ENCODE data around the gene EGFLAM.

Gene EGFLAM

DNA sequence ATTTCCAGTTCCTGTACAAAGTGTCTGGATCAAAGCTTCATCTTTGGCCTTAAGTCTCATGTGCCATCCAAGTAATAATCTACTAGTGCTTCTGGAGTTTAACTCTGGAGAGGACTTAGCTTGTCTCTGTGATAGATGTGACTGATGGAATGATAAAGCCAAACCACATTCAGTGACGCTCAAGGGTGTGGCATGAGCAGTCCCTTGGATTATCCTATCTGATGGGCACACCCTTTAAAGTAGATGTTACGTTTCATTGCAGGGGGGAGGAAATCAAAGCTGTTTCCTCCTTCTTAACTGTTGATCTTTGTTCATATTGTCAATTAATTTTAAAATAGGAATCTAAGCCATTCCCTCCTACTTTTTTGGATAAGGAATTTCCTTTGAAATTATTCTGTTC lies 8.5 kb upstream of the EGFLAM start:
- H3K4me1 ChIP-seq (ENCODE audit: insufficient read depth, low read length, severe bottlenecking), result no peaks in the 10 kb centered on the region
- no peaks in the 10 kb centered on the region for H3K79me2 ChIP-seq (ENCODE audit: insufficient read depth, low read length)
- H3K36me3 ChIP-seq (ENCODE audit: insufficient read depth, low read length), result no peaks in the 10 kb centered on the region
- no peaks in the 10 kb centered on the region for H3F3A ChIP-seq (ENCODE audit: insufficient read depth, low read length)
- H4K20me1 ChIP-seq (ENCODE audit: insufficient read depth, low read length), result no peaks in the 10 kb centered on the region
- H2AFZ ChIP-seq (ENCODE audit: low read length), result no peak overlapping the region
- H3K27me3 ChIP-seq (ENCODE audit: insufficient read depth, low read length), result no peaks in the 10 kb centered on the region
- H3K27ac ChIP-seq (ENCODE audit: low read depth, low read length, poor library complexity, severe bottlenecking), result no peak overlapping the region
- no peak overlapping the region for H3K4me3 ChIP-seq (ENCODE audit: low read depth, low read length, poor library complexity, severe bottlenecking)
- H3K9me3 ChIP-seq (ENCODE audit: low read length), result no peaks in the 10 kb centered on the region
- no peaks in the 10 kb centered on the region for H3K9me2 ChIP-seq (ENCODE audit: low read depth, low read length)
- no peak overlapping the region for H3K4me2 ChIP-seq (ENCODE audit: low read length)
- TF ChIP-seq EZH2 (IDR thresholded peaks at IDR 0.05; ENCODE audit: borderline replicate concordance, low read length), result no peak
- TF ChIP-seq, protein P1, sequence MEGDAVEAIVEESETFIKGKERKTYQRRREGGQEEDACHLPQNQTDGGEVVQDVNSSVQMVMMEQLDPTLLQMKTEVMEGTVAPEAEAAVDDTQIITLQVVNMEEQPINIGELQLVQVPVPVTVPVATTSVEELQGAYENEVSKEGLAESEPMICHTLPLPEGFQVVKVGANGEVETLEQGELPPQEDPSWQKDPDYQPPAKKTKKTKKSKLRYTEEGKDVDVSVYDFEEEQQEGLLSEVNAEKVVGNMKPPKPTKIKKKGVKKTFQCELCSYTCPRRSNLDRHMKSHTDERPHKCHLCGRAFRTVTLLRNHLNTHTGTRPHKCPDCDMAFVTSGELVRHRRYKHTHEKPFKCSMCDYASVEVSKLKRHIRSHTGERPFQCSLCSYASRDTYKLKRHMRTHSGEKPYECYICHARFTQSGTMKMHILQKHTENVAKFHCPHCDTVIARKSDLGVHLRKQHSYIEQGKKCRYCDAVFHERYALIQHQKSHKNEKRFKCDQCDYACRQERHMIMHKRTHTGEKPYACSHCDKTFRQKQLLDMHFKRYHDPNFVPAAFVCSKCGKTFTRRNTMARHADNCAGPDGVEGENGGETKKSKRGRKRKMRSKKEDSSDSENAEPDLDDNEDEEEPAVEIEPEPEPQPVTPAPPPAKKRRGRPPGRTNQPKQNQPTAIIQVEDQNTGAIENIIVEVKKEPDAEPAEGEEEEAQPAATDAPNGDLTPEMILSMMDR (IDR thresholded peaks at IDR 0.05; ENCODE audit: low read length), result no peak
- no peak overlapping the region for H3K9ac ChIP-seq (ENCODE audit: low read length)

DNA sequence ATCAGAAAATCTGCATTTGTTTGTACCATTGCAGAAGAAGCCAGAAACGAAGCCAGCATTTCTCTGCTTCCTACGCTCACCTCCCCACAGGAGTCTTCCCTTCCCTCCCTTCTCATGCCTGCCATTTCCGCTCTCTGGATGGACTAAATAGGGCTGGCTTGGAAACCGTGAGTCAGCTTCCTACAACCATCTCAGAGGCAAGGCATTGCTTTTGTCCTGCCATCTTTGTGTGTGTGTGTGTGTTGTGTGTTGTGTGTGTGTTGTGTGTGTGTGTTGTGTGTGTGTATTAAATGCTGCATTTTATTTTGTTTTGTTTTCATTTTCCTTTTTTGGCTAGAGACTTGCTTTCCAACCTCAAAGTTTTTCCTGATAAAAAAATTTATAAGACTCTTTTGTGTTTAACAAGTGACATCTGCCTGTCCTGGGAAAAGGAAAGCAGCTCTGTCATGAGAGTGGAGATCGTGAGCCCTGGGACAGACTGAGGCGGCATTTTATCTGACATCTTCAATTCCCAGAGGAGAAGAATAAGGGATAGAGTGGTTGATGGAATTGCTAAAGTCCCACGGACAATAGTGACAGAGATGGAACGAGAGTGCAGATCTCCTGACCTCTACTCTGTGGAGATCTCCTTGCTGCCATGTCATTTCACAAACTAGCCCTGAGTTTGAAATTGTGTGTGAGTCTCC lies 7.5 kb upstream of the EGFLAM start:
- H3K79me2 ChIP-seq (ENCODE audit: insufficient read depth, low read length), result no peaks in the 10 kb centered on the region
- H3F3A ChIP-seq (ENCODE audit: insufficient read depth, low read length), result no peaks in the 10 kb centered on the region
- H4K20me1 ChIP-seq (ENCODE audit: insufficient read depth, low read length), result no peaks in the 10 kb centered on the region
- H3K4me1 ChIP-seq (ENCODE audit: insufficient read depth, low read length, severe bottlenecking), result no peaks in the 10 kb centered on the region
- H3K4me2 ChIP-seq (ENCODE audit: low read length), result no peak overlapping the region
- no peak overlapping the region for H3K9ac ChIP-seq (ENCODE audit: low read length)
- no peaks in the 10 kb centered on the region for H3K9me2 ChIP-seq (ENCODE audit: low read depth, low read length)
- H3K36me3 ChIP-seq (ENCODE audit: insufficient read depth, low read length), result no peaks in the 10 kb centered on the region
- TF ChIP-seq, protein P1 (IDR thresholded peaks at IDR 0.05; ENCODE audit: low read length), result no peak
- no peak for TF ChIP-seq EZH2 (IDR thresholded peaks at IDR 0.05; ENCODE audit: borderline replicate concordance, low read length)
- no peak overlapping the region for H3K4me3 ChIP-seq (ENCODE audit: low read depth, low read length, poor library complexity, severe bottlenecking)
- H2AFZ ChIP-seq (ENCODE audit: low read length), result no peak overlapping the region
- H3K27me3 ChIP-seq (ENCODE audit: insufficient read depth, low read length), result no peaks in the 10 kb centered on the region
- no peak overlapping the region for H3K27ac ChIP-seq (ENCODE audit: low read depth, low read length, poor library complexity, severe bottlenecking)
- no peaks in the 10 kb centered on the region for H3K9me3 ChIP-seq (ENCODE audit: low read length)

DNA sequence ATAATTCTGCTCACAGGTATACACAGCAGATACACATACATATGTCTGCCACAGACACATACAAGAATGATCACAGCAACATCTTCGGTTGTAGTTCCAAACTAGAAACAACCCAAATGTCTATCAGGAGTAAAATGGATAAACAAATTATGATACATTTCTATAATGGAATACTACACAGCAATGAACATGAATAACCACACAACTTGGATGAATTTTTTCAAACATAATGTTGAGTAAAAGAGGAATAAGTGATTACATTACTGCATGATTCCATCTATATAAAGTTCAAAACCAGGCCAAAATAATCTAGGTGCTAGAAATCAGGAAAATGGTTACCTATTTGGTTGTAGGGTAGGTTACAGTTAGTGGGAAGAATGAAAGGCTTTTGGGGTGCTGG lies 4.6 kb upstream of the EGFLAM start:
- no peak overlapping the region for H3K27ac ChIP-seq (ENCODE audit: low read depth, low read length, poor library complexity, severe bottlenecking)
- H3K79me2 ChIP-seq (ENCODE audit: insufficient read depth, low read length), result no peaks in the 10 kb centered on the region
- TF ChIP-seq, protein P1 (IDR thresholded peaks at IDR 0.05; ENCODE audit: low read length), result no peak
- no peak for TF ChIP-seq EZH2 (IDR thresholded peaks at IDR 0.05; ENCODE audit: borderline replicate concordance, low read length)
- no peaks in the 10 kb centered on the region for H3K9me2 ChIP-seq (ENCODE audit: low read depth, low read length)
- no peak overlapping the region for H3K4me3 ChIP-seq (ENCODE audit: low read depth, low read length, poor library complexity, severe bottlenecking)
- no peaks in the 10 kb centered on the region for H3K27me3 ChIP-seq (ENCODE audit: insufficient read depth, low read length)
- H3K9ac ChIP-seq (ENCODE audit: low read length), result no peak overlapping the region
- no peaks in the 10 kb centered on the region for H3K36me3 ChIP-seq (ENCODE audit: insufficient read depth, low read length)
- no peaks in the 10 kb centered on the region for H3F3A ChIP-seq (ENCODE audit: insufficient read depth, low read length)
- H3K9me3 ChIP-seq (ENCODE audit: low read length), result no peaks in the 10 kb centered on the region
- no peak overlapping the region for H3K4me2 ChIP-seq (ENCODE audit: low read length)
- H3K4me1 ChIP-seq (ENCODE audit: insufficient read depth, low read length, severe bottlenecking), result no peaks in the 10 kb centered on the region
- no peaks in the 10 kb centered on the region for H4K20me1 ChIP-seq (ENCODE audit: insufficient read depth, low read length)
- H2AFZ ChIP-seq (ENCODE audit: low read length), result no peak overlapping the region

Measured in OCI-LY1 (cell line).